Measurements from ENCODE around the gene SYT9. TPM values are rescaled to one million over a fixed set of nuclear protein-coding genes. Genes with fewer than 3 reads are reported as not detected.

The SYT9 gene
- total and polyA plus RNA-seq, 3 donors from 2014 or later, result 2.7 to 4.1 (median 3.1) TPM

- TF ChIP-seq CTCF (IDR thresholded peaks at IDR 0.05), result no peak
- no peak for TF ChIP-seq POLR2A (IDR thresholded peaks at IDR 0.05)
- Histone ChIP-seq H3K27ac (no peak overlapping the region), H3K4me3 (no peak overlapping the region), H3K4me1 (no peaks in the 10 kb centered on the region), H3K27me3 (no peaks in the 10 kb centered on the region), H3K36me3 (ENCODE audit: low read depth, missing control alignments) (no peaks in the 10 kb centered on the region), H3K9me3 (no peaks in the 10 kb centered on the region)
- 53 to 56% methylated on average over 4 of the region's 4 CpGs for WGBS, 2 donors
- no peak for DNase-seq
- intact Hi-C loops (cut with DNase I; ENCODE audit: low total_unique reads), result no loop called here
Observed at GRCh38 chr11:7416080-7416479, 164.4 kb downstream of the SYT9 start.

- intact Hi-C loops (cut with DNase I; ENCODE audit: low total_unique reads), result no loop called here
- no peaks in the 10 kb centered on the region for H3K4me1 ChIP-seq
- no peak for DNase-seq
- H3K9me3 ChIP-seq, result no peaks in the 10 kb centered on the region
- no peaks in the 10 kb centered on the region for H3K27me3 ChIP-seq
- no peaks in the 10 kb centered on the region for H3K36me3 ChIP-seq (ENCODE audit: low read depth, missing control alignments)
- H3K27ac ChIP-seq, result no peak overlapping the region
- H3K4me3 ChIP-seq, result no peak overlapping the region
- TF ChIP-seq POLR2A (IDR thresholded peaks at IDR 0.05) (no peak), CTCF (IDR thresholded peaks at IDR 0.05) (no peak)
Observed at GRCh38 chr11:7417328-7417727, 165.6 kb downstream of the SYT9 start.

GRCh38 chr11:7418061-7418460 is 166.4 kb downstream of the SYT9 start:
- H3K4me1 ChIP-seq, result no peaks in the 10 kb centered on the region
- H3K27me3 ChIP-seq, result no peaks in the 10 kb centered on the region
- TF ChIP-seq CTCF (IDR thresholded peaks at IDR 0.05) (no peak), POLR2A (IDR thresholded peaks at IDR 0.05) (no peak)
- intact Hi-C loops (cut with DNase I; ENCODE audit: low total_unique reads), result no loop called here
- H3K27ac ChIP-seq, result no peak overlapping the region
- H3K4me3 ChIP-seq, result no peak overlapping the region
- 85 to 88% methylated on average over 3 of the region's 3 CpGs for WGBS, 2 donors
- no peak for DNase-seq
- no peaks in the 10 kb centered on the region for H3K9me3 ChIP-seq
- H3K36me3 ChIP-seq (ENCODE audit: low read depth, missing control alignments), result no peaks in the 10 kb centered on the region

GRCh38 chr11:7418906-7419305 is 167.2 kb downstream of the SYT9 start:
- Histone ChIP-seq H3K9me3 (no peaks in the 10 kb centered on the region), H3K36me3 (ENCODE audit: low read depth, missing control alignments) (no peaks in the 10 kb centered on the region), H3K4me1 (no peaks in the 10 kb centered on the region), H3K27ac (no peak overlapping the region), H3K4me3 (no peak overlapping the region), H3K27me3 (no peaks in the 10 kb centered on the region)
- intact Hi-C loops (cut with DNase I; ENCODE audit: low total_unique reads), result no loop called here
- no peak for DNase-seq
- 79 to 85% methylated on average over 2 of the region's 2 CpGs for WGBS, 2 donors
- no peak for TF ChIP-seq CTCF (IDR thresholded peaks at IDR 0.05)
- TF ChIP-seq POLR2A (IDR thresholded peaks at IDR 0.05), result no peak

- H3K4me3 ChIP-seq, result no peak overlapping the region
- no peaks in the 10 kb centered on the region for H3K9me3 ChIP-seq
- H3K27me3 ChIP-seq, result no peaks in the 10 kb centered on the region
- no peaks in the 10 kb centered on the region for H3K36me3 ChIP-seq (ENCODE audit: low read depth, missing control alignments)
- 48 to 88% methylated on average over 1 of the region's 1 CpG for WGBS, 2 donors
- H3K27ac ChIP-seq, result no peak overlapping the region
- intact Hi-C loops (cut with DNase I; ENCODE audit: low total_unique reads), result no loop called here
- TF ChIP-seq POLR2A (IDR thresholded peaks at IDR 0.05) (no peak), CTCF (IDR thresholded peaks at IDR 0.05) (no peak)
- H3K4me1 ChIP-seq, result no peaks in the 10 kb centered on the region
- no peak for DNase-seq
Observed at GRCh38 chr11:7421136-7421535, 169.4 kb downstream of the SYT9 start.
